ENCODE results near the gene RARS2.

GRCh38 chr6:87572883-87573282, 16.9 kb downstream of the RARS2 start:
- TF ChIP-seq CTCF (IDR thresholded peaks at IDR 0.05), result no peak
- no peak for TF ChIP-seq POLR2A (IDR thresholded peaks at IDR 0.05)
